Stimulated activated CD4-positive, alpha-beta T cell treated with anti-CD3 and anti-CD28 coated beads, Interleukin-4, amount 100 ng/mL, for 24 hours (primary cell): ENCODE results near the gene FTO.

Source experiments
- DNase-seq: peaks from one replicate; pipeline ENCODE4 v3.0.0-alpha.2; 2020

FTO gene

DNA sequence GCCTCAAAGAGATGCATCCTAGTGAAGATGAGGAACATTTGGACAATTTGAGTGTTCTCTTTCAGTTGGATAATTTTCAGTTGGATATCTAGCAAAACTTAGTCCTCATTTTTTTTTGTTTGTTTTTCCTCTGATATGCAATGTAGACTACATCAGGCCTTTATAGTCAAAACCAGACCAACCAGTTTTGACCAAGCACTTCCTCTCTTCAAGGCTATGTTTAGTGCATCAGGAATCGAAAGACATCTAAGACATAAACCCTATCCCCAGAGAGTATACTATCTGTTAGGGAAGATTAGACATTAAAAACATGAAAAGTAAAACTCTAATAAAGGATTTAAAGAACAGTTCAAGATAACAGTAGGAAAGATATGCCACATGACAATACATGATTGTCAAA is 326.5 kb downstream of the FTO start:
- DNase-seq: no peak

DNA sequence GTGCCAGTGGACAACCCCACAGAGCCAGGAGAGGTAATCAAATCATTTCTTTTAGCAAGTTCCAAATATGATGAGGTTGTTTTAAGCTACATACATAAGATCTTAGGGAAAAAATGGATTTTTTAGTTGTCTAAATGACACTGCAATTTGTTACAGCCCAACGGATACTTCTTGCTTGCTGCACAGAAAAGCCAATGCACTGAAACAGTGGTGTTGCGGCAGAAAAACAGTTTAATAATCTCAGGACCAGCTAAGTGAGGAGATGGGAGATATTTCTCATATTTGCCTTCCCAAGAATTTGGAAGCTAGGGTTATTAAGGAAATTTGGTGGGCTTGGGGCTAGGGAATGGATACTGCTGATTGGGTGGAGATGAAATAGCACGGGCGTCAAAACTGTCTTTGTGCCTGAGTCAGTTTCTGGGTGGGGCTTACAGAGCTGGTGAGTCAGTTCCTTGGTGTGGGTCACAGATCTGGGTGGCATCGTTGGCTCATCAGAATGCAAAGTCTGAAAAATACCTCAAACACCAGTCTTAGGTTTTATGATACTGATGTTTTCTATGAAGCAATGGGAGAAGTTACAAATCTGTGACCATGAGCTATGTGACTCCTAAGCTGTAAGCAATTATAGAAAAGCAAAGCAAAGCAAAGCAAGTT is 327.3 kb downstream of the FTO start:
- no peak for DNase-seq

DNA sequence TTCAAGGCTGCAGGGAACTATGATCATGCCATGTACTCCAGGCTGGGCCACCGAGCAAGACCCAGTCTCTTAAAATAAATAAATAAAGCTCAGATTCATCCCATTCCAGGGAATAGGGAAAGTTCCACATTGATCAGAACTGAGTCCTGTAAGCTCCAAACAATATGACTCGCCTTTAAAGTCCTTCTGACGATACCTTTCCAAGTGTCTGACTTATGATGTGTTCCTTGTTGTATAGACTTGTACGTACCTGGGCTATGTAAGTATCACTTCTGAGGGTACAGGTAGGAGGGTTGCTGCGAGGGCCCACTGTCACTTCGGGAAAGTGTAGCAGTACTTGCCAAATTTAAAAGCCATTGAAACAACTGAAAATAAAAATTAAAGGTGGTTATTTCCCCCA is 329.8 kb downstream of the FTO start:
- DNase-seq: no peak

DNA sequence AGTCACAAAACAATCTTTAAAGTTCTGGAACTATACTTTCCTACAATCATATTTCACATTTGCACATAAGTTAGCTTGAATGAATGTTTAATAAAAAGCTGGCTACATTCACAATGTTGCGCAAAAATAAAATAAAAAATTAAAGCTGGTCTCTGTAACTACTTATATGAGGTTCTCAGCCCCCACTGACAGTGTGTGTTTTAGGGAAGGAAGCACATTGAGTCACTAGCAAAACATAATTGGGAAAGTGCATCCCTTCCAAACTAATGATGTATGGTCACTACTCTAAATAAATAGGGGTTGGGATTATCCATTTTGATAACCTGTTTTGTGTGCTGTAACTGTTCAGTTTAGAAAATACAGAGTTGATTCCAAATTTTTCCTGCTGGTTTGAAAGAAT is 330.7 kb downstream of the FTO start:
- no peak for DNase-seq

GRCh38 chr16:54040480-54040879 is 336.5 kb downstream of the FTO start:
- DNase-seq: no peak

DNA sequence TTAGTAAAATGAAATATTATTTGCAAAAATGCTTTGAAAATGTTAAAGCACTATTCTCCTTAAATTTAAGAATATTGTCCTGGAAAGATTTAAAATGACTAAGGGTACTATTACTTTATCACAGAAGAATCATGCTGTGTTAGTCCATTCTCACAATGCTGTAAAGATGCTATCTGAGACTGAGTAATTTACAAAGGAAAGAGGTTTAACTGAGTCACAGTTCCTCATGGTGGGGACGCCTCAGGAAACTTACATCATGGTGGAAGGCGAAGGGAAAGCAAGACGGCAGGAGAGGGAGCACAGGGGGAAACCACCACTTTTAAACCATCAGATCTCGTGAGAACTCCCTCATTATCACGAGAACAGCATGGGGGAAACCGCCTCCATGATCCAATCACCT is 337.0 kb downstream of the FTO start:
- no peak for DNase-seq

DNA sequence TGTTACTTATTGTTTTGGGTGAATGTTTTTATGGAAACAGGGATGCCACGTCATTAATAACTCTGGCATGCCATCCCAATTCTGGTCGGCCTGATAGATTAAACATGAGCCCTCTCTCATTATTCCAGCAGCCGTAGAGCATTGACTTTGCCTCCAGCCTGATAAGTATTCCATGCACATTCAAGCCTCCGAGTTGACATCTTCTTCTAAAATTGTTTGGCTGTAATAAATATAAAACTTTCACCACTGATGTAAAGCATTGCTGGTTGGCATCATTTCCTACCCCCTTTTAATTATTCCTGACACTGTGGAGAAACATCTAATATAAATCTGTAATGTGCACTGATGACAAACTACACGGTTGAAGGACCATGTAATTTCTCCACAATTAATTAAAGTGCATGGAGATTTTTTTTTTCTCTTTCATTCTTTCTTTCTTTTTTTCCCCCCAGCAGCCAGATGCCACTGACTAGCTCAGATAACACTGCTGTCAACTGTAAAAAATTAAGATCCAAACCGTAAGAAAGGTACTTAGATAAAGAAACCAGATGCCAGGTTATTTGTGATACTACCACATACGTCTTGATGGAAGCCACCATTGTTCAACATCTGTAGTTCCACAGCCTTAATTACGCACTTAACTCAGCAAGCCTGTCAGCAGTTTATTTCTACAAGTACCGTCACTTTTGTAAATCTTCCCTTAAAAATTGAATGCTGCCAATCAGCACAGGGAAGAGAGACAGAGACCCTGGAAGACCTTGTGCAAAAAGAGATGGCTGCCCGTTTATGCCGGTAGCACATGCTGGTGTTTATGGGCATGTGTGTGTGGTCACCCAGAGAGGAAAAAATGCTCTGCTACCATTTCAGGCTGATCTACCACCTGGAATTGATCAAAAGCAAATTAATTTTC is 344.9 kb downstream of the FTO start:
- no peak for DNase-seq

DNA sequence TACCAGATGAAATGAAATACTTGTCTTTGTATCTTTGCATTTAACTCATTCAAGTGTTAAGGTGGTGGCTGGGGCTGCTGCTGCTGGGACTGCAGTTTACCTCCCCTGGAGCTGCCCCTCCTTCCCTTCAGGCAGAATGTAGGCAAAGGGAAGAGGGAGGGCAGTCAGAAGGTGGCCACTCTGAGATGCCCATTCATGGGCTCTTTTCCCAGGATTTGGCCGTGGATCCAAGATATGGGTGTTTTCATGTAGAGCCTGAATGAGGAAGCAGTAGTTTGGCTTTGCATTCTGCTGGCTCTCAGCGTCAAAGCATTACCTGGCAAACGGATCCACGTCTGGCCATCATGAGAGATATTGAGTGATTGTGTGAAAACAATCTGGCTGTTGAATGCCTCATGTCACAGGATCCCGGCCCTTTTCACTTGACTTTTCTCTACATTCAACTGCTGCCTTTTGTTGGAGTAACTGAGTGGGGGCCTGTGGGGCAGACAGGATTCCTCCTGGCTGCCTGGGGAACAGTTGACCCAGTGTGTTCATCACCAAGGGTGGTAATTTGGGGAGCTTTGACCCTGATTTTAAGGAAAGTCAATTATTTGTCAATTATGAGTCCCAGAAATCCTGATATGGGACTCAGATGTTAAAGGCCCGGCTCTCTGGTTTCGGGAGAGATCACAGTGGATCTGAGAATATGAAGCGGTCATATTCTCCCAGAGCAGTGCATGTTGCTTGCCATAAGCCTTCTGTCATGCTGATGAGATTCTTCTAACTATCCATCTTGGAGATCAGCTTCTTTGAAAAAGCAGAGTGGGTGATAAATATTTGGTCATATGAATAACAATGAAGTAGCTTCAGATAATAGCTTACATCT is 345.9 kb downstream of the FTO start:
- DNase-seq: no peak

- DNase-seq: no peak
These were observed 346.7 kb downstream of the FTO start for GRCh38 chr16:54050459-54051210.

- no peak for DNase-seq
These were observed 347.9 kb downstream of the FTO start for GRCh38 chr16:54051821-54052220.

- DNase-seq: no peak
These were observed 348.3 kb downstream of the FTO start for GRCh38 chr16:54052271-54052670.

- DNase-seq: no peak
These were observed 350.2 kb downstream of the FTO start for GRCh38 chr16:54053891-54054820.

DNA sequence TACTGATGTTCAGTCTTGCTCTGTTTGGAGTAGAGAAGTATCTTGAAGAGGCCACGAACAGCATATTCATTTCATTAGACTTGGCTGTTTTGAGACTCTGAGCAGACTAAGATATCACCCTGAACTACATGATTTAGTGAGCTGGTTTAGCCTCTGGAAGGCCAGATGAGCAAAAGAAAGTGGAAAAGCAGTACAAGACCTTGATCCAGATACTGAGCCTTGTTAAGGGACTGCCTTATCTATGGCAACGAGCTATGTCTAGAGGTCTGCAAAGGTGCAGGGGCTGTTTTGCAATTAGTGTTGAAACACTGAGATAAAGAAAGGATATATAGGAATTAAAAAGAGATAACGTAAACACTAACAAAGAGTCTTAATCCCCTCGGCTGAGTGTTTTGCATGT is 351.2 kb downstream of the FTO start:
- DNase-seq: no peak

DNA sequence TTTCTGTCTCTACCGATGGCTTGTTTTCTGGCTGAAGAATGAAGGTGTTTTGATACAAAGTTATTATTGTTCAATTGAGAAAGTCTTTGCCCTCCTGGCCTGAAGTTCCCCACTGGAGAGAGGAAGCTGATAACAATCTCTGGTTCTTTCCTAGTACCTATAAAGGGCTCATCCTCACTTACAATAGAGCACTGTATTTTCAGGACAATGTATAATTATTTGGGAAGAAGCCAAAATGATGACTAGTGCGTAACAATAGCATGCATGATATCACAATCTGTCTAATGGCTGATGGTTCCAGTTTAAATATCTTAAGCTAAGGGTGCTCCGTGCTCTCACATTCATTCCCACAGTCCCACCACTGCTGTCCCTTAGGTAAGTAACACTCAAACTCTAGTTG is 351.9 kb downstream of the FTO start:
- DNase-seq: no peak

GRCh38 chr16:54056921-54057320 is 353.0 kb downstream of the FTO start:
- no peak for DNase-seq

DNA sequence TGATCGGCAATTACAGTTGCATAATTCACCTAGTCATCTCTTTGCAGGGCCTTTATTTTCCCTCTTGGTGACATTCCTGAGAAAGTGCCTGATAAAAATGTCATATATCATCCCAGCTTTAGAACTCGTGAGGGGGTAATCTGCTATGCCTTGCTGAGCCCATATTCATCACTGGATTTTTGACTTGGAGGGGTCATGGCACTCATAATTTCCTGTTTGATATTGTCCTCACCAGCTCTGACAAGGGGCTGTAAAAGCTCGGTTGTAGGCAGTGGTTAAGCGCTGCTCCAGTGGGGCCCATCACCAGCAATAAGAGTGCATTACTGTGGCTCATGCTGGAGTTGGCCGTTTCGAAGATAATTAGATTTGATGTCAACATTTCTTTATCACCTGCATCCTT is 355.4 kb downstream of the FTO start:
- DNase-seq: no peak

- no peak for DNase-seq
These were observed 356.9 kb downstream of the FTO start for GRCh38 chr16:54060599-54061421.

DNA sequence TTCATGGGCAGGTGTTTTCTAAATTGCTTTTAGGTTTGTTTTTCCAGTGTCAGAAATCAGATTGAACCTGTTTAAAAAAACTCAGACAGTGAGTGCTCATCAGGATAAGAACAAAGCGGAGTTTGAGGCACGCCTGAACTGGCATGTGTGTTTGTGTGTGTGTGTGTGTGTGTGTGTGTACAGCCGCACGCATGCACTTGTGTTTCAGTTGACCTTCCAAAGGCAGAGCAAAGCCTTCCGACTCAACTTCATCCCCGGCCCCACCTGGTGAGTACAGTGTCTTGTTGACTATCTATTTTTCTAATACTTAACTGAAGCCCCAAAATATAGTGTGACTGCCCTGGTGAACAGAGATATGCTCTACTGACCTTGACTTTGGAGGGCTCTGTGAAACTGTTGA is 357.5 kb downstream of the FTO start:
- no peak for DNase-seq

- no peak for DNase-seq
These were observed 358.7 kb downstream of the FTO start for GRCh38 chr16:54062361-54063278.
